NCI-H146 treated with DMSO at 0.1 percent for 48 hours (cell line): ENCODE results near the gene ARAP2.

Experiments
- DNase-seq: peaks from one replicate; lab custom pipeline; 2025; ENCODE audit not compliant: unreplicated experiment; lab: John Stamatoyannopoulos, UW

The ARAP2 gene

DNA sequence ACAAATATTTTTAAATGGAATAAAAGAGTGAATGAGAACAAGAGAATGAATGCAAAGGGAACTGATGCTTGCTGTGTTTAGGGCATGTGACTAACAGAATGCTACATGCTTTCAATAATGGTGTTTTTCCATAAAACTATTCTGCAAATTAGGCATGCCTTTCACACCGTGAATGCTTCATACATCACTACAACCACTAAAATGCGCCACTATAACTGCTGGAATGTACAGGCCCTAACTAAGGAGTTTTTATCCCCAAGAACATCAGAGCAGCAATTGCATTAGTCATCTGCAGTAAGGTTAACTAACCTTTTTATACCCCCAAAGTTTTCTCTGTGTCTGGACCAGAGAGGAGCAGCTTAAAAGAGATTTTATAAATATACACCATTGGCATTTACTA lies 190.4 kb downstream of the ARAP2 start:
- DNase-seq, result no peak

DNA sequence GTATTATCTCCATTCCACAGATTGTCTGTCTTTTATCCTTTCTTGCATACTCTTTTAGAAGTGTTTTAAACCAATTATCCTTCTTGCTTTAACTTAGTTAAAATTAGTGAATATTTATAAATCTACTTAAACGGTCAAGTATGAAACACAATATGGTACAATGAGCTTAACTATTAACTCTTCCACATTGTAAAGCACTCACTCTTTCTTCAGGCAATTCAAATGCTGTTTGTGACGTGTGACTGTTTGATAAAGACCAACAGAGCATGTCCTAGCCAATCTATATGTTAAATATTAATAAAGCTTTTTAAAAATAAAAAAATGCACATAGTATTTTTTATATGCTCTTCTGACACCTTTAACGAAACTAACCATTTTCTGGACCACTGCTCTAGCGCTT lies 192.7 kb downstream of the ARAP2 start:
- no peak for DNase-seq

DNA sequence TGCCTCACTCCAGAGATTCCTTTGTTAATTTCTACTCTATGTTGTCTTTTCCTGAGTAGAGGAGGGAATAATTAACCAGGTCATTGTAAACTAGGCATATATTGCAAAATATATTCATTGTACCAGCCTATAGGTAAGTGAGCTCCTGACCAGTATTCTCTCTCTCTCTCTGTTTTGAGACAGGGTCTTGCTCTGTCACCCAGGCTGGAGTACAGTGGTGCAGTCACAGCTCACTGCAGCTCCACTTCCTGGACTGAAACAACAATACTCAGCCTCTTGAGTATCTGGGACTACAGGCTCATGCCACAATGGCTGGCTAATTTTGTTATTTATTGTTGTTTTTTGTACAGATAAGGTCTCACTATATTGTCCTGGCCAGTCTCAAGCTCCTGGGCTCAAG lies 198.3 kb downstream of the ARAP2 start:
- DNase-seq, result no peak

DNA sequence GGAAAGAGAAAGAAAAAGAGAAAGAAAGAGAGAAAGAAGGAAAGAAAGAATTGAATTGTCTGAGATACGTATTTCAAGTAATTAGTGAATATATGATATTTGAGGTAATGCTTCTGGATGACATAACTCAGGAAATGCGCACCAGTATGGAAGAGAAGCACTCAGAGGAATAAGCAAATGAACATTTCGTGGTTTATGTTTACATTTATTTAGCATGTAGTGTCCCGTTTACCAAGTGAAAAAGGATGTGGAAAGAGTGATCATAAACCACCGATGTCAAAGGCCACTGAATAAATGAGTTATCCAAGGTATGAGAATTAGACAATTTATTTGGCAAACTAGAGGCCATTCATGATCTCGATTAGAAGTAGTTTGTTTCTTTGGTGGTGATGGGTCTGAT lies 200.4 kb downstream of the ARAP2 start:
- DNase-seq, result no peak

DNA sequence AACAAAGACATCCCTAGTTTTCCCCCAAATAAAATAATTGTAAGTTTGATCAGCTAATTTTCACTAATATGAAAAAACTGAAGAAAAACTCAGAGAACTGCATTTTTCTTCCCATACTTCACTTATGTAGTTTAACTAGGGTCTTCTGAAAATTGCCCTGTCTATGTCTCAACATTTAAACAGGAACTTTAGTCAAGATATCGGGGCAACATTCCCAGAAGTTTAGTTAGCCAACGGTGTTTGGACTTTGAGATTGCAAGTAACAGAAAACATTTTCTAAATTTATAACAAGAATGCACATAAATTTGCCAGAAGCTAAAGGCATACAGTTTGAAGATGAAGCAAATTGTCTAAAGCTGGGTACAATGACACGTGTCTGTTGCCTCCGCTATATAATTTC lies 201.1 kb downstream of the ARAP2 start:
- DNase-seq, result no peak

DNA sequence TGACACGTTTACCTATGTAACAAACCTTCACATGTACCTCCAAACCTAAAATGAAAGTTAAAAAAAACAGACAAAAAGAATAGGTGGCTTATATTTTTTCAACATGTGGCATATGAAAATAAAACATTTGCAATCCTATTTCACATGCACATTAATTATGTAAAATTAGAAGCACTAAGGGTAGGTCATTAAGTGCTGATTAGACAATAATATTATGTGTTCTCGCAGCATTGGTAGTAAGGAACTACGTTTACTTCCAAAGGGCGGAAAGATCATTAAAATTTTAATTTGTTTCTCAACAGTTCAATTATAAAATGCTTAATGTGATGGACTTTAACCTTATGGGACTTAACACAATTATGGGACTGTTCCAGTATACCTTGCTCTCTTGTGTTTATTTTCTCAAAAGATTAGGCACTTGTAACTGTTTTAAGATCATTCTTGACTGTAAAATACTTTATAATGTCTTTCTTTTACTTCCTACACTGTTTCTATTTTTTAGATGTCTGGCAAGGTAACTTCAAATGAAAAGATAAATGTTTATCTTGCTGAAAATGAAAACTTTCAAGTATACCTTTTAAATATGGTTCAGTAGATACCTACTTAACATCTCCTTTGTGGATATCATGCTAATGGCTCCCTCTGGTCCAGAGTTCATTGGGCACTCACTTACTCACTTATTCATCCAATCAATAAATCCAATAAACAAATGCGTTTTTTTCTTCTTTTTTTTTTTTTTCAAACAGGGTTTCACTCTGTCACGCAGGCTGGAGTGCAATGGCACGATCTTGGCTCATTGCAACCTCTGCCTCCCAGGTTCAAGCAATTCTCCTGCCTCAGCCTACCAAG lies 202.0 kb downstream of the ARAP2 start:
- DNase-seq, result no peak

DNA sequence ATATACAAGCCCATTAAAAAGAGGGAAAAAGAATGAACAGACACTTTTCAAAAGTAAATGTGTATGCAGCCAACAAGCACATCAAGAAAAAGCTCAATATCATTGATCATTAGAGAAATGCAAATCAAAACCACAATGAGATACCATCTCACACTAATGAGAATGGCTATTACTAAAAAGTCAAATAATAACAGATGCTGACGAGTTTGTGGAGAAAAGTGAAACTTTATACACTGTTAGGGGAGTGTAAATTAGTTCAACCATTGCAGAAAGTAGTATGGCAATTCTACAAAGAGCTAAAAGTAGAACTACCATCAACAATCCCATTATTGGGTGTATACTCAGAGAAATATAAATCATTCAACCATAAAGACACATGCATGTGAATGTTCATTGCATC lies 203.0 kb downstream of the ARAP2 start:
- DNase-seq, result no peak

DNA sequence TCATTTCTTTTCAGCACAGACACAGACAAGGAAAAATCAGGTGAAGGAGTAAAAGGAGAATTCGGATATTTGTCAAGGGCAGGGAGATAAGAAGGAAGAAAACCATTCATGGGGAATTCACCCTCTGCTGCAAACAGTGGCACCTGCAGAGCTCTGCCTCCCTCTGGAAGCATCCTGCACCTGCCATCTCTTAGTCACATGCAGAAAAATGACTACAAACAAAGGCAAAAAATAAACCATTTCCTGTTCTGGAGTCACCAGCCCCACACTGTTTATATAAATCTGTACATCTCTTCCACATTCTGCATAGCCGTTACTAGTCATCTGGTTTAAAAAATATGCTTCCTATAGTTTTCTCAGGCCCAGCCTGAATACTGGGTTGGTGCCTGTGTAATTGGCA lies 205.3 kb downstream of the ARAP2 start:
- DNase-seq, result peak; percentile 55

DNA sequence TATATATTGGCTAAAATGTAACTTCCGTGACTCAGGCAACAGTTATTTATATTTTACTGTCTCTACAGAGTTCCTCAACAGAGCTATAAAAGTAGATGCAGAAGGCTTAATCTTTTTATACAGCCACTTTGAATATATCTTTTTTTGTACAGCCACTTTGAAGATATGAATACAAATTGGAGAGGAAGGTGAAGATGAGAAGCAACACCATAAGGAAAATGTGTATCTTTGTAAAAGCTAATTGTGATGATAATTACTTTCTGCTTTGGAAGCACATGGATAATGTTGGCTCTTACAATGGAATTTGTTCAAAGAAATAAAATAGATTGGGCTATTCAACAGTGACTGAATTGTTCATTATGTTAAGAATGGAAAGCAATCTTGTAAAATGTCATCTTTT lies 205.8 kb downstream of the ARAP2 start:
- no peak for DNase-seq

DNA sequence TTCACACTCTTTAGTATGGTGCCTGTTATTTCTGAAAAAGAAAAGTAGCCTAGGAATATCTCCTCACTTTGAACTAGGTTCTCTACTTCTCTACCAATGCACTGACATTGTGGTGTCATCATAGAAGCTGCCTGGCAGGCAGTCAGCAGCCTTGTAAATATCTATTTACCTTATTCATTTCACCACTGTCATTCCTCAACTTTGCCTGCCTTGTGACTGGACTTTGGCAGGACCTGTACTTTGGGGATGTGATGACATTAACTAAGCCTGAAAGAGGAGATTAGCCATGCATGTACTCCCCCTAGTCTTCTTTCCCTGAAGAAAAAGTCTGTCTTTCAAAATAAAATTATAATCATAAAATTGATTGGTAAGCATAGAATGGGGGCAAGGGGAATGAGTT lies 207.2 kb downstream of the ARAP2 start:
- DNase-seq, result no peak

DNA sequence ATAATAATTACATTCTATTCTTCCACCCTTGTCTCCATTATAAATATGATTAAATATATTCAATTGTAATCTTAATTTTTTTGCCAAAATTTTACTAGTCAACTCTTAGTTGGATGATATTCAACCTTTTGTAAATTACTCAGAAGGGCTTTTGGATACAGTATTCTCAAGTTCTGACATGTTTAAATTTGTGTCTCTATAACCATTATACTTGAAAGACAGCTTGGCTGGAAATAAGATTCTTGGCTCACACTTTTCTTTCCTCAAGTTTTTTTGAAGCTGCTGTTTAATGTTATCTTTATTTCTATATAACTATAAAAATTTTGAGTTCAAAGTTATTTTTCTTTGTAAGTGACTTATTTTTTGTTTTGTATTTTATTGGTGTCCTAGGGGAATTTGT lies 214.4 kb downstream of the ARAP2 start:
- DNase-seq, result no peak

DNA sequence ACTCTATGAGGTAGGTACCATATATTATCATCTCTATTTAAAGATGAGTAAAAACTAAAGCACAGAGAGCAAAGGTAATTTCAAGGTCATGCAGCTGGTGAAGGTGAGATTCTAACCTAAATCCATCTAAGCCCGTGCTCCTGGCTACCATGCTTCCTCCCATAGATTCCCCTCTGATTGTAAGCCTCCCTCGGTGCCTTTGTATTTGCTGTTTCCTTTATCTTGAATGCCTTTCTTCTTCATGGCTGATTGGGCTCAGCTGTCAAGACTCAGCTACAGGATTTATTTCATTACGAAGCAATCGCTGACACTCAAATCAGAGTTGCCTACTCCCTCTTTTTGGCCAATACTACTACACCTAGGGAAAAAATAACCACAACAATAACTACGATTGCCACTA lies 217.1 kb downstream of the ARAP2 start:
- DNase-seq, result peak; percentile 72

DNA sequence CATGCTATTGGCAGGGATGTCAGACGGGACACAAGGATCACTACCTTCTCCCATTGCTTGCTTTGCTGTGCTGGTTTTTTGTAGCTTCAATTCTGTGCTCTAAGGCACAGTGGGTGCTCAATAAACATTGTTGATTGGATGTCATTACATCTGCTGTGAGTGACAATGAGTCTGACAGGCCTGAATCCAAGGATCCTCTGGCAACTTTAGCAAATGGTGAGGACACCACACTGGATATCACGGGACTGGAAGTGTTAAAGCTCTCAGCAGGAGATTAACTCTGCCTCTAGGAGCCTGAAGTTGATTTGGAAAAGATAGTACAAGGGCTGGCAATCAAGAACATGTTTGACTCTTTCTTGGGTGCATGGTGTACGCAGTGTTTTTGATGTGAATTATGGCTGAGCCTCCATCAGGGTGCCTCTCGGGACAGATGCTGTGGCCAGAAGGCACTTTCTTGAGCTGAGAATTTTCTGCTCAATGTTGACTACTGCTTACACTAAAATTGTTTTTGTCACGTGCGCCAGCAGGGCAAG lies 217.9 kb downstream of the ARAP2 start:
- DNase-seq, result peak; percentile 67

DNA sequence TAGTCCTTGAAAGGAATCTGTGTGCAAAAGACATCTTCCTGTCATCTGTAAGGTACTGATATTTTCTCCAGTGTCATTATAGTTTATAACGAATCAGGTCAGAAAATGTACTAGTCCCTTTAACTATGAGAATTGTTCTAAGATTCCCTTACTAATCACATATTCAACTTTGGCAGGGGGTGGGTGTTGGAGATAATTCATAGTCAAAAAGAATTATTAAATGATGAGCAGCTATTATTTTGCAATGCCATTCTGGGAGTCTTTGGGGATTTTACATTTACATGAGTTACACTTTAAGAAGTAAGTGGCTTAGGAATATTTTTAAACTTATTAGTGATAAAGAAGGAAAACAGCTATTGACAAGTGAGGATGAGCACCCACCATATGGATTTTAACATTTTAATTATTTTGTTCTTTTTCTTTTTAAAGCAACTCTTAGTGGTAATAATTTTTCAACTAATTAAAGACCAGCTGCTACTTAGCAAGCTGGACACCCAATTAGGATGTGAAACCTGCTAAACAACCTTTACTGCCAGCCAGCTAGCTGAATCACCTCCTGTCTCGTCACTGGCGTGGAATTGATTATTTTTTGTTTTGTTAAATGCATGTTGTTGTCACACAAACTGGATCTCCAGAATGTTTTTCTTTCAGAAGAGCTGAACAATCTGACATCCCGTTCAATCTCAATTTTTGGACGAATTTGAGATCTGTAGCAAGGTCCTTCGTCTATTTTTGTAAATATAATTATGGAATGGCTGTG lies 219.2 kb downstream of the ARAP2 start:
- peak; percentile 25 for DNase-seq

DNA sequence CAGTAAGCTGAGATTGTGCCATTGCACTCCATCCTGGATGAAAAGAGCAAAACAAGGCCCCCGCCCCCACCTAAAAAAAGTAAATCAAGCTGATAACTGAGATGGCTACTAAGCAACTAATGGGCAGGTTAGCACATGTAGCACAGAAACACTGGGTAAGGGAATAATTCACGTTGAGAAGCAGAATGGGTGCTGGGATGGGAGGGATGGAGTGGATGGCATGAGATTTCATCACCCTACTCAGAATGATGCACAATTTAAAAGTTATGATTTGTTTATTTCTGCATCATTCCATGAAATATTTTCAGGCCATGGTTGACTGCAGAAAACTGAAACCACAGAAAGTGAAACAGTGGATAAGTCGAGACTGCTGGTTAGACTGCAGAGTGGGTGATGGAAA lies 224.0 kb downstream of the ARAP2 start:
- no peak for DNase-seq
